GM12878 (cell line): ENCODE data around the gene ZNF653. TPM values are rescaled to one million over a fixed set of nuclear protein-coding genes. Genes with fewer than 3 reads are reported as not detected.

Experiments used
- CHD1 ChIP-seq: IDR thresholded peaks from 2 replicates; pipeline ENCODE4 v1.6.1; 2012; ENCODE audit warnings: low read depth, low read length, improper control_type of control experiment
- ETV6 ChIP-seq, 2 experiments: fragments of 450-650 bp in 1 of 2; IDR thresholded peaks in 1 of 2; conservative IDR thresholded peaks in 1 of 2; 2 replicates each; pipeline ENCODE4 v1.6.1; 2014; ENCODE audit warnings: antibody characterized with exemption in 1 of 2, borderline replicate concordance in 1 of 2, low read depth in 1 of 2, mild to moderate bottlenecking in 1 of 2, moderate library complexity in 1 of 2
- FOS ChIP-seq: IDR thresholded peaks from 3 replicates; pipeline ENCODE4 v1.6.1; 2011; ENCODE audit warnings: borderline replicate concordance; ENCODE audit not compliant: insufficient read length; ENCODE audit errors: extremely low read depth
- NFYA ChIP-seq: IDR thresholded peaks from 2 replicates; pipeline ENCODE4 v1.6.1; 2011; ENCODE audit warnings: low read depth, mild to moderate bottlenecking, low read length, improper control_type of control experiment, borderline replicate concordance
- PBX3 ChIP-seq: IDR thresholded peaks from 2 replicates; pipeline ENCODE4 v1.6.1; 2011; ENCODE audit warnings: mild to moderate bottlenecking, low read depth, low read length, moderate library complexity; ENCODE audit not compliant: insufficient replicate concordance
- POLR2A ChIP-seq: IDR thresholded peaks from 2 replicates; pipeline ENCODE4 v1.6.1; 2011; ENCODE audit warnings: low read depth, mild to moderate bottlenecking, low read length
- RUNX3 ChIP-seq: IDR thresholded peaks from 2 replicates; pipeline ENCODE4 v1.6.1; 2012; ENCODE audit warnings: low read length, inconsistent platforms
- ZNF274 ChIP-seq: IDR thresholded peaks from one replicate; pipeline ENCODE4 v1.8.0; 2011; ENCODE audit not compliant: insufficient read length, insufficient read depth
- polyA plus RNA-seq, 11 experiments: library from polyadenylated mRNA; depleted of rRNA in 4 of 11; unstranded in 6 of 11; stranded (reverse) in 5 of 11; fragments of >200 nt; fragmentation: Nextera tagmentation in 4 of 11; fragmentation: Illumina TruSeq in 1 of 11; extraction: Ambion mirVana in 4 of 11; extraction: Trizol in 1 of 11; gene quantifications; 1 replicate in 1 of 11; 2 replicates in 10 of 11; pipeline versions ENCODE4 v1.2.1 to v1.2.3, GENCODE V29; 2011 to 2016; ENCODE audit warnings: inconsistent platforms in 2 of 11, missing spikeins in 2 of 11, low read depth in 1 of 11
- total RNA-seq, 4 experiments: library from RNA; depleted of rRNA in 3 of 4; stranded (reverse); fragments of >200 nt in 3 of 4; fragmentation: Illumina TruSeq in 1 of 4; extraction: Trizol in 1 of 4; gene quantifications; 2 replicates each; pipeline versions ENCODE4 v1.2.1 to v1.2.3, GENCODE V29; 2013 to 2021
- TF ChIP-seq, protein P1 (sequence below): IDR thresholded peaks from 2 replicates; pipeline ENCODE4 v1.6.1; 2011; ENCODE audit warnings: low read depth, low read length, improper control_type of control experiment, borderline replicate concordance

ZNF653 gene
- total and polyA plus RNA-seq, 10 of the 15 experiments (the other 5 are each of a cell fraction or from before 2014, with no cell fraction given) = 2.2 to 13.2 (median 6.7) TPM; not detected in 2

- TF ChIP-seq, protein P1, sequence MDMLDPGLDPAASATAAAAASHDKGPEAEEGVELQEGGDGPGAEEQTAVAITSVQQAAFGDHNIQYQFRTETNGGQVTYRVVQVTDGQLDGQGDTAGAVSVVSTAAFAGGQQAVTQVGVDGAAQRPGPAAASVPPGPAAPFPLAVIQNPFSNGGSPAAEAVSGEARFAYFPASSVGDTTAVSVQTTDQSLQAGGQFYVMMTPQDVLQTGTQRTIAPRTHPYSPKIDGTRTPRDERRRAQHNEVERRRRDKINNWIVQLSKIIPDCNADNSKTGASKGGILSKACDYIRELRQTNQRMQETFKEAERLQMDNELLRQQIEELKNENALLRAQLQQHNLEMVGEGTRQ = no peak
- TF ChIP-seq ETV6 (conservative IDR thresholded peaks at IDR 0.05 in 1 of 2, IDR thresholded peaks at IDR 0.05 in 1 of 2; ENCODE audit: borderline replicate concordance in 1 of 2, low read depth in 1 of 2) (no peak), CHD1 (no peak), RUNX3 (no peak), FOS (peak; percentile 27), POLR2A (0 out of 2 replicates have a peak, but pooled peaks have one; percentile 23), PBX3 (peak; percentile 4), NFYA (no peak), ZNF274 (no peak)
These were observed 23.9 kb downstream of the ZNF653 start (continued) for GRCh38 chr19:11481534-11482383.
